ENCODE results near the gene PLEKHA4.

DNA sequence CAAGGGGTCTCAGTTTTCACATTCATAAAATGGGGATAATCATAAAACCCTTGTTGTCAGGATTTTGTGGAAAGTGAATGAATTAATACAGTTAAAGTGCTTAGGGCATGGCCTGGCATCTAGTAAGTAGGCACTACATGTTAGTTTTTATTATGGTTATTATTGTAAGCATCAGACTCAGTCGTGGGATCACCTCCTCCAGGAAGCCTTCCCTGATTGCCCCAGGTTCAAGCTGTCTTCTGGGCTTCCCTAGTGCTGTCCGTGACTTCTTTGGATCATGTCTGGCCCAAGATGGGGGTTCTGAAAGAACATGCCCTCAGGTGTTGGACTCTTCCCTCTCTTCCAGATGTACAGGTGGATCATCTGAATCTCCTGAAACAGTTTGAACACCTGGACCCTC, 42.4 kb upstream of the PLEKHA4 start:
- TF ChIP-seq CTCF (IDR thresholded peaks at IDR 0.05) (no peak), POLR2A (IDR thresholded peaks at IDR 0.05) (no peak), POLR2AphosphoS5 (IDR thresholded peaks at IDR 0.05) (no peak)

All from breast epithelium (tissue), 3 donors.